ENCODE data around the gene KIF27.
"Not testable (repeated sequence)": the region's sequence is repeated elsewhere in the genome, so short reads cannot be mapped to it uniquely, and the experiment has no call there.

The KIF27 gene

GRCh38 chr9:83824986-83825623 lies 96.1 kb downstream of the KIF27 start:
- intact Hi-C loops (cut with DNase I): not testable (repeated sequence)
- DNase-seq: peak in 8 of 42 donors; percentile 2 to 50 (median 22)

GRCh38 chr9:83817356-83818278 lies 103.6 kb downstream of the KIF27 start, which contains the start of gene GKAP1:
GKAP1 (minus strand) TSS chr9:83817769; CDS start chr9:83806517, 11,252 bp downstream.
- intact Hi-C loops (cut with DNase I): loop anchor here (5.0 kb wide), 1 partner anchor 110 kb away; the partner anchor contains the start of gene UBQLN1
- DNase-seq: peak; percentile 66 to 90 (median 79)

DNA sequence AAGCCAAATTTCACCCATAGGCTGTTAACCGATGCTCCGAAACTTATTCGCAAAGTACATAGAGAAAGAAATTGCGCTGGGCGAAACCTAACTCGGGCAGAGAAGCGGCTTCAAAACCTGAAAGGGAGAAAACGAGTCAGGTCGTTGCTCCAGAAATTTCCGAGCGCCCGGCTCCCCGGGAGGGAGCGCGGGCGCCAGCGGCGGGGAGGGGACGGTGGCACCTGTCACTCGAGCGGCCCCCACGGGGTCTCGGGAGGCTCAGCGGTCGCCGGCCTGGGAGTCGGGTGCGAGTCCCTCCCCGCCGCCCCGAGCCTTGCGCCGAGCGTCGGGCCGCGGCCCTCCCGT lies 104.2 kb downstream of the KIF27 start:
- intact Hi-C loops (cut with DNase I): loop anchor here (5.0 kb wide), 1 partner anchor 110 kb away; the partner anchor contains the start of gene UBQLN1
- DNase-seq: peak in 22 of 42 donors; percentile 8 to 62 (median 33)

DNA sequence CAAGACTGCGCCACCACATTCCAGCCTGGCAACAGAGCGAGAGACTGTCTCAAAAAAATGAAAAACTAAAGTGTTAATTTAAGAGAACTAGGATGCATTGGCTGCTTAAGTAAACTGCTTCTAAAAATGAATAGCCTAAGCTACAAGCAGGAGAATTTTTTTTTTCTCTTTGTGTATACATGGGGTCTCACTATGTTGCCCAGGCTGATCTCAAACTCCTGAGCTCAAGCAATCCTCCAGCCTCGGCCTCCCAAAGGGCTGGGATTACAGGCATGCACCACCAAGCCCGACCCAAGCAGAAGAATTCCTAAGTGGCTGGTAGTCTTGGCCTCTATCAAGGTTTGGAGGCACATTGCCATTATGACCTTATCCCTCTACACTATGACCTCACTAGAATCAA lies 106.1 kb downstream of the KIF27 start:
- DNase-seq: not testable (repeated sequence)
- intact Hi-C loops (cut with DNase I): loop anchor here (5.0 kb wide), 1 partner anchor 108 kb away; the partner anchor contains the start of gene UBQLN1

DNA sequence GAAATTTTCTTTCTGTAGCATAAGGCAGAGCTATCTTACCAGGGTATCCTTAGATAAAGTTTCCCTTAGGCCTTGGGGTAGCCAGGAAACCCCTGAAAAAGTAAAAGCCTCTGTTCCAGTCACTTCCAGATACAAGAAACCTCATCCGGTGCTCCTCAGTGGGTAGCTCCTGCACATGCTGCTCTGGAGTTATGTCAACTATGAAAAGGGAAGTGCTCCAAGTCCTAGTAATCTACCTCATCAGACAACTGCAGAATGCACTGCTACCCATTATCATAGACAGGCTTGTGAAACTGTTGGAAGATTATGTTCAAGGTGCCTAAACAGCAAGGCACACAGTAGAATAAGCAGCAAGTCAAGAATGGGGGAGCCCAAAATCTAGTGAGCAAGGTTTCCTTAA lies 112.0 kb downstream of the KIF27 start:
- intact Hi-C loops (cut with DNase I); DNase-seq: not testable (repeated sequence)

GRCh38 chr9:83804454-83804853 lies 116.8 kb downstream of the KIF27 start:
- intact Hi-C loops (cut with DNase I); DNase-seq: not testable (repeated sequence)

- intact Hi-C loops (cut with DNase I); DNase-seq: not testable (repeated sequence)
Observed at GRCh38 chr9:83803941-83804340, 117.3 kb downstream of the KIF27 start.

DNA sequence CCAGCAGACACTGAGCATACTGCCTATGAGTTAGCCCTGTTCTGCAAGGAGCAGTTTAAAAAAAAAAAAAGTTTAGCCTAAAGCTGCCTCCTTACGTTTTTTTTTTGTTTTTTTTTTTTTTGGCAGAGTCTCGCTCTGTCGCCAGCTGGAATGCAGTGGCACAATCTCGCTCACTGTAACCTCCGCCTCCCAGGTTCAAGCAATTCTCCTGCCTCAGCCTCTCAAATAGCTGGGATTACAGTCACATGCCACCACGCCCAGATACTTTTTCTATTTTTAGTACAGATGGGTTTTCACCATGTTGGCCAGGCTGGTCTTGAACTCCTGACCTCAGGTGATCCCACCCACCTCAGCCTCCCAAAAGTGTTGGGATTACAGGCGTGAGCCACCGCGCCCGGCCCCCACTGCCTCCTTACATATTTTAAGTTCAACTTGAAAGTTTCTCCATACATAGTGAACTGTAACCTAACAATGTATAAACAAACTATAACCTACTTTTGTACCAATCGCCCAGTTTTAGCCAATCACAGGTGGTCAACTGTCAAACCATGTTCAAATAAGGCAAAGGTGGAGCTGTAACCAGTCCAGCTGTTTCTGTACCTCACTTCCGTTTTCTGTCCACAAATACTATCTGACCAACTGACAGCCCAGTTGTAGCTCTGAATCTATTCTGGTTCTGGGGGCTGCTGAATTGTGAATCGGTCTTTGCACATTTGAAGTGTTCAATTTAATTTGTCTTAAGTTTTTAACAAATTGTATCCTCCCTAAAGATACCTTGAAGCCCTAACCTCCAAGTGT lies 120.8 kb downstream of the KIF27 start:
- DNase-seq: no peak
- intact Hi-C loops (cut with DNase I): no loop called here

DNA sequence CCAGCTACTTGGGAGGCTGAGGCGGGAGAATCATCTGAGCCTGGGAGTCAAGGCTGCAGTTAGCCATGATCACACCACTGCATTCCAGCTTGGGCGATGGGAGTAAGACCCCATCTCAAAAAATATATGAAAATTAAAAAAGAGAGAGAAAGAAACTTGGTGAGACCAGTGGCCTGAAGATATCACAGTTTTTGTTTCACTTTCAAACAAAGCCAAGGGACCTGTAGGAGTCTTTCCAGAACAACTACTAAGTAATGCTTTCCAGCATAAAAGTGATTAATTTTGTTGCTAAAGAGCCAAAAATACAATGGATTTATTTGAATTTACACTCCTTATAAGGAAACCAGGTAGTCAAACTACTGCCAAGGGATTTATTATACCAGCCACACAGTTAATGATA lies 127.2 kb downstream of the KIF27 start:
- intact Hi-C loops (cut with DNase I): no loop called here
- DNase-seq: no peak

DNA sequence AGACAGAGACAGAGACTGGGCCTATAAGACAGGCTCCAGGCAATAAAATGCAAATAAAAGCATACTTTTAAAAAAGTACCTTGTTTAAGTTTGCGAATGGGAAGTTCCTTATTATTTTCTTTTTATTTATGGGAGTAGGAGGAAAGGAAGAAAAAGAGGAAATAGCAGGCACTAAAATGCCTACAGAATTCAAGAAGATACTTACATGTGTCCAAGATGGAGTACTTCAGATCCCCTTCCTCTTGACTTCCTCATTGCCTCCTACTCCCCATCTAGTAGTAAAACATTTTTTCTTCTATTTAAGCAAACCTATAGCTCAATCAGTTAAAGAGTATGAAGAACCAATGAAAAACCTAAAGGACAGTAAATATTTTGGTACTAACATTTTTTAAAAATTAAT lies 128.5 kb downstream of the KIF27 start:
- intact Hi-C loops (cut with DNase I): no loop called here
- no peak for DNase-seq

Measured in head of caudate nucleus (tissue), 42 donors.